HEK293 (cell line): ENCODE results near the gene TIGIT.

Experiments used
- KLF1 ChIP-seq: fragments of 450-650 bp; formaldehyde crosslinking; IDR thresholded peaks from 2 replicates; pipeline ENCODE4 v1.5.1; 2016; ENCODE audit warnings: missing biosample characterization, missing genetic modification characterization
- PATZ1 ChIP-seq: fragments of 450-650 bp; formaldehyde crosslinking; IDR thresholded peaks from 2 replicates; pipeline ENCODE4 v1.5.1; 2016; ENCODE audit warnings: missing biosample characterization, missing genetic modification characterization
- PRDM1 ChIP-seq: fragments of 450-650 bp; formaldehyde crosslinking; IDR thresholded peaks from 2 replicates; pipeline ENCODE4; 2016; ENCODE audit warnings: missing biosample characterization, missing genetic modification characterization
- PRDM2 ChIP-seq: fragments of 450-650 bp; formaldehyde crosslinking; IDR thresholded peaks from 2 replicates; pipeline ENCODE4 v1.5.1; 2016; ENCODE audit warnings: missing biosample characterization, missing genetic modification characterization, borderline replicate concordance
- ZBTB26 ChIP-seq: fragments of 450-650 bp; formaldehyde crosslinking; optimal IDR thresholded peaks from 2 replicates; pipeline ENCODE3; 2016; ENCODE audit warnings: missing biosample characterization, mild to moderate bottlenecking, missing genetic modification characterization
- ZBTB7A ChIP-seq: fragments of 450-650 bp; formaldehyde crosslinking; IDR thresholded peaks from 2 replicates; pipeline ENCODE4 v1.5.1; 2016; ENCODE audit warnings: low read depth, missing biosample characterization, missing genetic modification characterization
- ZFP41 ChIP-seq: fragments of 450-650 bp; formaldehyde crosslinking; IDR thresholded peaks from 2 replicates; pipeline ENCODE4 v1.5.1; 2016; ENCODE audit warnings: missing biosample characterization, missing genetic modification characterization, borderline replicate concordance
- ZNF121 ChIP-seq: fragments of 450-650 bp; formaldehyde crosslinking; IDR thresholded peaks from 2 replicates; pipeline ENCODE4 v1.5.1; 2016; ENCODE audit warnings: missing biosample characterization, missing genetic modification characterization
- ZNF561 ChIP-seq: fragments of 450-650 bp; IDR thresholded peaks from 2 replicates; pipeline ENCODE4 v1.5.1; 2018; ENCODE audit warnings: missing biosample characterization, missing genetic modification characterization, borderline replicate concordance
- ZNF701 ChIP-seq: fragments of 450-650 bp; formaldehyde crosslinking; IDR thresholded peaks from 2 replicates; pipeline ENCODE4 v1.5.1; 2016; ENCODE audit warnings: missing biosample characterization, missing genetic modification characterization
- ZSCAN30 ChIP-seq: fragments of 450-650 bp; IDR thresholded peaks from 2 replicates; pipeline ENCODE4 v1.5.1; 2018; ENCODE audit warnings: missing biosample characterization, mild to moderate bottlenecking, missing genetic modification characterization, moderate library complexity
- TF ChIP-seq, protein P1 (sequence below): fragments of 450-650 bp; formaldehyde crosslinking; IDR thresholded peaks from 2 replicates; pipeline ENCODE4 v1.5.1; 2016; ENCODE audit warnings: missing biosample characterization, missing genetic modification characterization, borderline replicate concordance
- TF ChIP-seq, protein P2 (sequence below): fragments of 450-650 bp; formaldehyde crosslinking; IDR thresholded peaks from 2 replicates; pipeline ENCODE4 v1.5.1; 2016; ENCODE audit warnings: missing biosample characterization, missing genetic modification characterization, low read depth

GRCh38 chr3:114355653-114356052, 61.8 kb downstream of the TIGIT start:
- TF ChIP-seq ZNF121 (tag by site-specific recombination) (no peak), ZBTB26 (tag by site-specific recombination) (no peak), ZNF701 (tag by site-specific recombination) (no peak), ZBTB7A (tag by site-specific recombination) (no peak), ZNF561 (tag by site-specific recombination) (no peak), PATZ1 (tag by site-specific recombination) (no peak), ZFP41 (tag by site-specific recombination) (no peak), KLF1 (tag by site-specific recombination) (no peak), PRDM1 (tag by site-specific recombination) (no peak), PRDM2 (tag by site-specific recombination) (no peak), ZSCAN30 (no peak)
- TF ChIP-seq, protein P1, sequence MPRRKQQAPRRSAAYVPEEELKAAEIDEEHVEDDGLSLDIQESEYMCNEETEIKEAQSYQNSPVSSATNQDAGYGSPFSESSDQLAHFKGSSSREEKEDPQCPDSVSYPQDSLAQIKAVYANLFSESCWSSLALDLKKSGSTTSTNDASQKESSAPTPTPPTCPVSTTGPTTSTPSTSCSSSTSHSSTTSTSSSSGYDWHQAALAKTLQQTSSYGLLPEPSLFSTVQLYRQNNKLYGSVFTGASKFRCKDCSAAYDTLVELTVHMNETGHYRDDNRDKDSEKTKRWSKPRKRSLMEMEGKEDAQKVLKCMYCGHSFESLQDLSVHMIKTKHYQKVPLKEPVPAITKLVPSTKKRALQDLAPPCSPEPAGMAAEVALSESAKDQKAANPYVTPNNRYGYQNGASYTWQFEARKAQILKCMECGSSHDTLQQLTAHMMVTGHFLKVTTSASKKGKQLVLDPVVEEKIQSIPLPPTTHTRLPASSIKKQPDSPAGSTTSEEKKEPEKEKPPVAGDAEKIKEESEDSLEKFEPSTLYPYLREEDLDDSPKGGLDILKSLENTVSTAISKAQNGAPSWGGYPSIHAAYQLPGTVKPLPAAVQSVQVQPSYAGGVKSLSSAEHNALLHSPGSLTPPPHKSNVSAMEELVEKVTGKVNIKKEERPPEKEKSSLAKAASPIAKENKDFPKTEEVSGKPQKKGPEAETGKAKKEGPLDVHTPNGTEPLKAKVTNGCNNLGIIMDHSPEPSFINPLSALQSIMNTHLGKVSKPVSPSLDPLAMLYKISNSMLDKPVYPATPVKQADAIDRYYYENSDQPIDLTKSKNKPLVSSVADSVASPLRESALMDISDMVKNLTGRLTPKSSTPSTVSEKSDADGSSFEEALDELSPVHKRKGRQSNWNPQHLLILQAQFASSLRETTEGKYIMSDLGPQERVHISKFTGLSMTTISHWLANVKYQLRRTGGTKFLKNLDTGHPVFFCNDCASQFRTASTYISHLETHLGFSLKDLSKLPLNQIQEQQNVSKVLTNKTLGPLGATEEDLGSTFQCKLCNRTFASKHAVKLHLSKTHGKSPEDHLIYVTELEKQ (tag by site-specific recombination) = no peak
- TF ChIP-seq, protein P2, sequence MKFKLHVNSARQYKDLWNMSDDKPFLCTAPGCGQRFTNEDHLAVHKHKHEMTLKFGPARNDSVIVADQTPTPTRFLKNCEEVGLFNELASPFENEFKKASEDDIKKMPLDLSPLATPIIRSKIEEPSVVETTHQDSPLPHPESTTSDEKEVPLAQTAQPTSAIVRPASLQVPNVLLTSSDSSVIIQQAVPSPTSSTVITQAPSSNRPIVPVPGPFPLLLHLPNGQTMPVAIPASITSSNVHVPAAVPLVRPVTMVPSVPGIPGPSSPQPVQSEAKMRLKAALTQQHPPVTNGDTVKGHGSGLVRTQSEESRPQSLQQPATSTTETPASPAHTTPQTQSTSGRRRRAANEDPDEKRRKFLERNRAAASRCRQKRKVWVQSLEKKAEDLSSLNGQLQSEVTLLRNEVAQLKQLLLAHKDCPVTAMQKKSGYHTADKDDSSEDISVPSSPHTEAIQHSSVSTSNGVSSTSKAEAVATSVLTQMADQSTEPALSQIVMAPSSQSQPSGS (tag by site-specific recombination) = no peak
